HL-60 (cell line): ENCODE data around the gene TSNAXIP1.

ENCODE experiments used
- GABPA ChIP-seq: IDR thresholded peaks from 2 replicates; pipeline ENCODE4 v1.6.1; 2012; ENCODE audit warnings: low read depth
- POLR2AphosphoS5 ChIP-seq: IDR thresholded peaks from 2 replicates; pipeline ENCODE4 v1.6.1; 2012; ENCODE audit warnings: low read depth
- SPI1 ChIP-seq: IDR thresholded peaks from 2 replicates; pipeline ENCODE4 v1.6.1; 2012; ENCODE audit warnings: low read depth, mild to moderate bottlenecking, borderline replicate concordance
- TF ChIP-seq, protein P1 (sequence below): IDR thresholded peaks from one replicate; pipeline ENCODE4 v1.5.1; 2011; ENCODE audit warnings: low read length, control low read depth, inconsistent platforms; ENCODE audit not compliant: insufficient read depth
- TF ChIP-seq, protein P2 (sequence below): IDR thresholded peaks from 2 replicates; pipeline ENCODE4 v1.6.1; 2012; ENCODE audit warnings: low read depth; ENCODE audit not compliant: insufficient replicate concordance

GRCh38 chr16:67822511-67822910 is 15.8 kb downstream of the TSNAXIP1 start:
- TF ChIP-seq, protein P1, sequence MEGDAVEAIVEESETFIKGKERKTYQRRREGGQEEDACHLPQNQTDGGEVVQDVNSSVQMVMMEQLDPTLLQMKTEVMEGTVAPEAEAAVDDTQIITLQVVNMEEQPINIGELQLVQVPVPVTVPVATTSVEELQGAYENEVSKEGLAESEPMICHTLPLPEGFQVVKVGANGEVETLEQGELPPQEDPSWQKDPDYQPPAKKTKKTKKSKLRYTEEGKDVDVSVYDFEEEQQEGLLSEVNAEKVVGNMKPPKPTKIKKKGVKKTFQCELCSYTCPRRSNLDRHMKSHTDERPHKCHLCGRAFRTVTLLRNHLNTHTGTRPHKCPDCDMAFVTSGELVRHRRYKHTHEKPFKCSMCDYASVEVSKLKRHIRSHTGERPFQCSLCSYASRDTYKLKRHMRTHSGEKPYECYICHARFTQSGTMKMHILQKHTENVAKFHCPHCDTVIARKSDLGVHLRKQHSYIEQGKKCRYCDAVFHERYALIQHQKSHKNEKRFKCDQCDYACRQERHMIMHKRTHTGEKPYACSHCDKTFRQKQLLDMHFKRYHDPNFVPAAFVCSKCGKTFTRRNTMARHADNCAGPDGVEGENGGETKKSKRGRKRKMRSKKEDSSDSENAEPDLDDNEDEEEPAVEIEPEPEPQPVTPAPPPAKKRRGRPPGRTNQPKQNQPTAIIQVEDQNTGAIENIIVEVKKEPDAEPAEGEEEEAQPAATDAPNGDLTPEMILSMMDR = no peak
- TF ChIP-seq, protein P2, sequence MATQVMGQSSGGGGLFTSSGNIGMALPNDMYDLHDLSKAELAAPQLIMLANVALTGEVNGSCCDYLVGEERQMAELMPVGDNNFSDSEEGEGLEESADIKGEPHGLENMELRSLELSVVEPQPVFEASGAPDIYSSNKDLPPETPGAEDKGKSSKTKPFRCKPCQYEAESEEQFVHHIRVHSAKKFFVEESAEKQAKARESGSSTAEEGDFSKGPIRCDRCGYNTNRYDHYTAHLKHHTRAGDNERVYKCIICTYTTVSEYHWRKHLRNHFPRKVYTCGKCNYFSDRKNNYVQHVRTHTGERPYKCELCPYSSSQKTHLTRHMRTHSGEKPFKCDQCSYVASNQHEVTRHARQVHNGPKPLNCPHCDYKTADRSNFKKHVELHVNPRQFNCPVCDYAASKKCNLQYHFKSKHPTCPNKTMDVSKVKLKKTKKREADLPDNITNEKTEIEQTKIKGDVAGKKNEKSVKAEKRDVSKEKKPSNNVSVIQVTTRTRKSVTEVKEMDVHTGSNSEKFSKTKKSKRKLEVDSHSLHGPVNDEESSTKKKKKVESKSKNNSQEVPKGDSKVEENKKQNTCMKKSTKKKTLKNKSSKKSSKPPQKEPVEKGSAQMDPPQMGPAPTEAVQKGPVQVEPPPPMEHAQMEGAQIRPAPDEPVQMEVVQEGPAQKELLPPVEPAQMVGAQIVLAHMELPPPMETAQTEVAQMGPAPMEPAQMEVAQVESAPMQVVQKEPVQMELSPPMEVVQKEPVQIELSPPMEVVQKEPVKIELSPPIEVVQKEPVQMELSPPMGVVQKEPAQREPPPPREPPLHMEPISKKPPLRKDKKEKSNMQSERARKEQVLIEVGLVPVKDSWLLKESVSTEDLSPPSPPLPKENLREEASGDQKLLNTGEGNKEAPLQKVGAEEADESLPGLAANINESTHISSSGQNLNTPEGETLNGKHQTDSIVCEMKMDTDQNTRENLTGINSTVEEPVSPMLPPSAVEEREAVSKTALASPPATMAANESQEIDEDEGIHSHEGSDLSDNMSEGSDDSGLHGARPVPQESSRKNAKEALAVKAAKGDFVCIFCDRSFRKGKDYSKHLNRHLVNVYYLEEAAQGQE = no peak
- TF ChIP-seq POLR2AphosphoS5 (no peak), GABPA (no peak), SPI1 (no peak)
